GM18498 (cell line): ENCODE results near the gene PIK3IP1.
"Not testable (repeated sequence)": the region's sequence is repeated elsewhere in the genome, so short reads cannot be mapped to it uniquely, and the experiment has no call there.

Experiments
- ATAC-seq: cut with Tn5 transposase; IDR thresholded peaks from one replicate; pipeline ENCODE4 v1.9.1; 2021; ENCODE audit warnings: mild to moderate bottlenecking, moderate library complexity; ENCODE audit not compliant: unreplicated experiment

The PIK3IP1 gene

GRCh38 chr22:31292236-31292989, at the start of gene PIK3IP1:
Gene PIK3IP1, minus strand, starts transcription at chr22:31292488. Its CDS starts 144 bp downstream, at chr22:31292344.
- ATAC-seq: peak; percentile 42

- no peak for ATAC-seq
These were observed 49.2 kb upstream of the PIK3IP1 start for GRCh38 chr22:31341386-31342088.

- no peak for ATAC-seq
These were observed 48.5 kb upstream of the PIK3IP1 start for GRCh38 chr22:31340765-31341247.

- ATAC-seq: no peak
These were observed 48.1 kb upstream of the PIK3IP1 start for GRCh38 chr22:31340360-31340759.

- ATAC-seq: no peak
These were observed 47.0 kb upstream of the PIK3IP1 start for GRCh38 chr22:31339148-31339832.

GRCh38 chr22:31337178-31337577, 44.9 kb upstream of the PIK3IP1 start:
- ATAC-seq: no peak

- ATAC-seq: no peak
These were observed 42.0 kb upstream of the PIK3IP1 start for GRCh38 chr22:31334329-31334728.

GRCh38 chr22:31333641-31334040, 41.4 kb upstream of the PIK3IP1 start:
- ATAC-seq: no peak

- no peak for ATAC-seq
These were observed 40.6 kb upstream of the PIK3IP1 start for GRCh38 chr22:31332886-31333285.

- ATAC-seq: no peak
These were observed 39.7 kb upstream of the PIK3IP1 start for GRCh38 chr22:31332010-31332409.

- no peak for ATAC-seq
These were observed 37.3 kb upstream of the PIK3IP1 start for GRCh38 chr22:31329453-31330215.

- ATAC-seq: no peak
These were observed 36.7 kb upstream of the PIK3IP1 start for GRCh38 chr22:31329029-31329428.

- ATAC-seq: no peak
These were observed 36.3 kb upstream of the PIK3IP1 start for GRCh38 chr22:31328544-31328960.

- ATAC-seq: no peak
These were observed 35.7 kb upstream of the PIK3IP1 start for GRCh38 chr22:31327806-31328543.

GRCh38 chr22:31326877-31327276, 34.6 kb upstream of the PIK3IP1 start:
- ATAC-seq: no peak

- ATAC-seq: no peak
These were observed 31.6 kb upstream of the PIK3IP1 start for GRCh38 chr22:31323578-31324550.

GRCh38 chr22:31321421-31321820, 29.1 kb upstream of the PIK3IP1 start:
- no peak for ATAC-seq

- not testable (repeated sequence) for ATAC-seq
These were observed 21.9 kb upstream of the PIK3IP1 start for GRCh38 chr22:31314220-31314619.
